ENCODE data around the gene CHRNA4.
"Not testable (repeated sequence)": the region's sequence is repeated elsewhere in the genome, so short reads cannot be mapped to it uniquely, and the experiment has no call there.

CHRNA4 gene

DNA sequence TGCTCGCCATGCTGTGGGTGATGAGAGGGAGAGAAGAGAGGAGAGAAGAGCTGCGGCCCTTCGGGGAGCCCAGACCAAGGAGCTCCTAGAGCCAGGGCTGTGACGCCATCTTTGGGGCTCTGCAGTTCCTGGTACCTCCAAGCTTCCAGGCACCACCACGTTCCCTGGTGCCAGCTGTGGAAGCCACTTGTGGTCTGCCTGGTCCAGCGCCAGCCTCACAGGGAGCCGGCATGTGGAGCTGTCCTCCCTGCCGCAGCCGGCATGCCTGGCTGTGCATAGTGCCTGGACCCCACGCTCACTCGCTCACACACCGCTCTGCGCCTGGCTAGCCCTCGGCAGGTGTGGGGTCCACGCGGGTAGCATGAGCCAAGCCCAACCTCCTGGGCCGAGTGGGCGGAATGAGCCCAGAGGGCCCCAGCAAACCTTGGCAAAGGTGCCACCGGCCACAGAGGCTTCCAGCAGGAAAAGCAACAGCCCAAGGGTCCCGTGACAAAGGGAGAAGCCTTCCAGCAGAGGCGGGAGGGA, 19.3 kb upstream of the CHRNA4 start:
- H3K4me1 ChIP-seq (ENCODE audit: low read depth, poor library complexity, severe bottlenecking), result no peaks in the 10 kb centered on the region
- H3K27me3 ChIP-seq (ENCODE audit: insufficient read depth, low read depth), result peaks cover 91% of the 10 kb centered on the region
- no peak overlapping the region for H3K4me2 ChIP-seq
- H3K4me3 ChIP-seq (IDR thresholded peaks at IDR 0.05; ENCODE audit: insufficient read depth, low read depth, low read length), result no peak overlapping the region
- TF ChIP-seq, protein P1, sequence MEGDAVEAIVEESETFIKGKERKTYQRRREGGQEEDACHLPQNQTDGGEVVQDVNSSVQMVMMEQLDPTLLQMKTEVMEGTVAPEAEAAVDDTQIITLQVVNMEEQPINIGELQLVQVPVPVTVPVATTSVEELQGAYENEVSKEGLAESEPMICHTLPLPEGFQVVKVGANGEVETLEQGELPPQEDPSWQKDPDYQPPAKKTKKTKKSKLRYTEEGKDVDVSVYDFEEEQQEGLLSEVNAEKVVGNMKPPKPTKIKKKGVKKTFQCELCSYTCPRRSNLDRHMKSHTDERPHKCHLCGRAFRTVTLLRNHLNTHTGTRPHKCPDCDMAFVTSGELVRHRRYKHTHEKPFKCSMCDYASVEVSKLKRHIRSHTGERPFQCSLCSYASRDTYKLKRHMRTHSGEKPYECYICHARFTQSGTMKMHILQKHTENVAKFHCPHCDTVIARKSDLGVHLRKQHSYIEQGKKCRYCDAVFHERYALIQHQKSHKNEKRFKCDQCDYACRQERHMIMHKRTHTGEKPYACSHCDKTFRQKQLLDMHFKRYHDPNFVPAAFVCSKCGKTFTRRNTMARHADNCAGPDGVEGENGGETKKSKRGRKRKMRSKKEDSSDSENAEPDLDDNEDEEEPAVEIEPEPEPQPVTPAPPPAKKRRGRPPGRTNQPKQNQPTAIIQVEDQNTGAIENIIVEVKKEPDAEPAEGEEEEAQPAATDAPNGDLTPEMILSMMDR (conservative IDR thresholded peaks at IDR 0.05; ENCODE audit: low read depth, low read length), result no peak
- H4K20me1 ChIP-seq (ENCODE audit: insufficient read depth), result no peaks in the 10 kb centered on the region
- H2AFZ ChIP-seq (ENCODE audit: low read depth), result no peak overlapping the region
- H3K79me2 ChIP-seq (ENCODE audit: insufficient read depth, low read depth), result no peaks in the 10 kb centered on the region
- no peak overlapping the region for H3K9ac ChIP-seq
- H3K27ac ChIP-seq, result no peak overlapping the region
- H3K36me3 ChIP-seq (ENCODE audit: insufficient read depth), result no peaks in the 10 kb centered on the region

DNA sequence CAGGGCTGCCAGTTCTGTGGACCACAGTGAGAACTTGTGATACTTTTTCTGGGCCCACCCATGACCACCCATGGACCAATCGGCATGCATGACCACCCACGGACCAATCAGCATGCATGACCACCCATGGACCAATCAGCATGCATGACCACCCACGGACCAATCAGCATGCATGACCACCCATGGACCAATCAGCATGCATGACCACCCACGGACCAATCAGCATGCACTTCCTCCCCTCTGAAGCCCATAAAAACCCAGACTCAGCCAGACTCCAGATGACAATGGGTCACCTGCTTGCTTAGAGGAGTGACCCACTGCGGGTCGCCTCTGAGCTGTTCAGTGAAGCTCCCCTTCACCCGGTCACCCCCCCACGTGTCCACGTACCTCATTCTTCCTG, 18.7 kb upstream of the CHRNA4 start:
- H3K36me3 ChIP-seq (ENCODE audit: insufficient read depth); H3K4me1 ChIP-seq (ENCODE audit: low read depth, poor library complexity, severe bottlenecking): not testable (repeated sequence)
- peaks cover 91% of the 10 kb centered on the region for H3K27me3 ChIP-seq (ENCODE audit: insufficient read depth, low read depth)

DNA sequence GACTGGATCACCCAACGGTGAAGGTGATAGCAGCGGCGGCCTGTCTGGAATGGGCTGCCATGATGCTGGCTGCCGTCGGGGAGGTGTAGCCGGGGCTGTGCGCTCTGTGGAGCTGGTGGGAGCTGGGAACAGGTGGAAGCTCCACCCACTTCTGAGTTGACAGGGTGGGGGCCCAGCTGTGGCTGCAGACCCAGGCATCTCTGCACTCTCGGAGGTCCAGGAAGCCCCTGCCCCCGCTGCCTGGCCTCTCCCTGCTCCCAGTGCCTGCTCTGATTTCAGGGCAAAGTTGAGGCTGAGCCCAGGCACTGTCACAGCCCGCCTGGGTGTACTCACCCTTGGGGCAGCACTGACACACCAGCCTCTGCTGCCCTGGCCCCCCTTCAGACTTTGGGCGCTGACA, 18.1 kb upstream of the CHRNA4 start:
- TF ChIP-seq, protein P1 (conservative IDR thresholded peaks at IDR 0.05; ENCODE audit: low read depth, low read length), result no peak
- no peaks in the 10 kb centered on the region for H3K36me3 ChIP-seq (ENCODE audit: insufficient read depth)
- no peaks in the 10 kb centered on the region for H3K4me1 ChIP-seq (ENCODE audit: low read depth, poor library complexity, severe bottlenecking)
- H3K27ac ChIP-seq, result no peak overlapping the region
- H3K79me2 ChIP-seq (ENCODE audit: insufficient read depth, low read depth), result no peaks in the 10 kb centered on the region
- no peak overlapping the region for H3K4me2 ChIP-seq
- H3K27me3 ChIP-seq (ENCODE audit: insufficient read depth, low read depth), result peaks cover 91% of the 10 kb centered on the region
- H3K9ac ChIP-seq, result no peak overlapping the region
- no peak overlapping the region for H2AFZ ChIP-seq (ENCODE audit: low read depth)
- H3K4me3 ChIP-seq (IDR thresholded peaks at IDR 0.05; ENCODE audit: insufficient read depth, low read depth, low read length), result no peak overlapping the region
- no peaks in the 10 kb centered on the region for H4K20me1 ChIP-seq (ENCODE audit: insufficient read depth)

More for the DNA sequence above, 18.7 kb upstream of the CHRNA4 start:
- not testable (repeated sequence) for H3K4me3 ChIP-seq (IDR thresholded peaks at IDR 0.05; ENCODE audit: insufficient read depth, low read depth, low read length); H2AFZ ChIP-seq (ENCODE audit: low read depth); H3K9ac ChIP-seq; H3K4me2 ChIP-seq; H4K20me1 ChIP-seq (ENCODE audit: insufficient read depth); H3K27ac ChIP-seq; H3K79me2 ChIP-seq (ENCODE audit: insufficient read depth, low read depth)

DNA sequence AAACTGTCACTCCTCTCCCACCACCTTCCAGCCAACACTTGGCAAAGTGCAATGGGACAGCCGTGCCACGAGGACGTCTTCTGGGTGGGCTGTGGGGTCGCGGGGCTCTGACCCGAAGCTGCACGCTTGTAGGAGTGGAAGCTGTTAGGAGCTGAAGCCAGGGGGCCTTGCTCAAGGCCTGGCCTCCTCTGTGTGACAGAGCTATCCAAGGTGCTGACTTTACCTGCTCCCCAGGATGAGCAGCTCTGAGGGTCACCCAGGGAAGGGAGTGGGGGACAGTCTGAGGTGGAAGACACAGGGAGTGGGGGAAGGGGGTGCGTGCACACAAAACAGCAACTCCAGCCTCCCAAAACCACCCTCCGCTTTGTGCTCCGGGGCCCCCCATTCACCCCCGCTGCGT, 17.5 kb upstream of the CHRNA4 start:
- H3K79me2 ChIP-seq (ENCODE audit: insufficient read depth, low read depth), result no peaks in the 10 kb centered on the region
- H3K36me3 ChIP-seq (ENCODE audit: insufficient read depth), result no peaks in the 10 kb centered on the region
- peaks cover 91% of the 10 kb centered on the region for H3K27me3 ChIP-seq (ENCODE audit: insufficient read depth, low read depth)
- TF ChIP-seq, protein P1 (conservative IDR thresholded peaks at IDR 0.05; ENCODE audit: low read depth, low read length), result no peak
- H3K9ac ChIP-seq, result no peak overlapping the region
- H3K4me2 ChIP-seq, result no peak overlapping the region
- H3K27ac ChIP-seq, result no peak overlapping the region
- H3K4me3 ChIP-seq (IDR thresholded peaks at IDR 0.05; ENCODE audit: insufficient read depth, low read depth, low read length), result no peak overlapping the region
- H2AFZ ChIP-seq (ENCODE audit: low read depth), result no peak overlapping the region
- no peaks in the 10 kb centered on the region for H3K4me1 ChIP-seq (ENCODE audit: low read depth, poor library complexity, severe bottlenecking)
- no peaks in the 10 kb centered on the region for H4K20me1 ChIP-seq (ENCODE audit: insufficient read depth)

DNA sequence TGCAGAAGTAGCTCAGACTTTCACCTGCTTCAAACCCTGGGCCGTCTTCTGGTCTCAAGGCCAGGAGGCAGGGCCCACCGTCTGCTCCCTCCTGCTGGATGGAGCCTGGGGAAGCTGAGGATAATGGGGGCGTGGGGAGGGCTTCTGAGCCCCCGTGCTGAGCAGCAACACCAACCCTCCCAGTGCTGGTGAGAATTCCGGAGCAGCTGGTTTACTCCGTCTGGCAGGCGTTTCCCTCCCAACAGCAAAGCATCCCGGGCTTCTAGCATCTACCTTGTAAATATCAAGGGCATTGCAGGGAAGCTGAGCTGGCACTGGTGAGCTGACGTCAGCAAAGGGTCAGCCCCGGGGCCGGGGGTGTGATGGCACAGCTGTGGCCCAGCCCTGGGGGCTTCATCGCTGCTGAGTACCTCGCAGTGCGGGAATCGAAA, 16.8 kb upstream of the CHRNA4 start:
- Histone ChIP-seq H3K36me3 (ENCODE audit: insufficient read depth) (no peaks in the 10 kb centered on the region), H3K4me1 (ENCODE audit: low read depth, poor library complexity, severe bottlenecking) (no peaks in the 10 kb centered on the region), H3K27me3 (ENCODE audit: insufficient read depth, low read depth) (peaks cover 91% of the 10 kb centered on the region)

More for the DNA sequence above, 16.8 kb upstream of the CHRNA4 start:
- Histone ChIP-seq H3K79me2 (ENCODE audit: insufficient read depth, low read depth) (no peaks in the 10 kb centered on the region), H3K9ac (no peak overlapping the region), H4K20me1 (ENCODE audit: insufficient read depth) (no peaks in the 10 kb centered on the region), H3K27ac (no peak overlapping the region), H2AFZ (ENCODE audit: low read depth) (no peak overlapping the region), H3K4me3 (IDR thresholded peaks at IDR 0.05; ENCODE audit: insufficient read depth, low read depth, low read length) (no peak overlapping the region), H3K4me2 (no peak overlapping the region)
- TF ChIP-seq, protein P1 (conservative IDR thresholded peaks at IDR 0.05; ENCODE audit: low read depth, low read length), result no peak
